GM12878 (cell line): Measurements from ENCODE around the gene SRCIN1. TPM values are rescaled to one million over a fixed set of nuclear protein-coding genes. Genes with fewer than 3 reads are reported as not detected.

ENCODE experiments used
- ATAC-seq: fragments of 200-7000 bp; cut with Tn5 transposase; 3 replicates; pipeline ENCODE4 v1.9.1; 2020; ENCODE audit warnings: mild to moderate bottlenecking, moderate library complexity
- BruUV-seq: library from RNA; stranded (reverse); fragments of 400-500 nt; replicated peaks from 2 replicates; lab custom pipeline; 2021; lab: Mats Ljungman, UMichigan
- CTCF ChIA-PET: fragments of 300-600 bp; sonication (Branson Sonifier 250); formaldehyde crosslinking; extraction: SDS; loops from one replicate; lab custom pipeline; 2021; ENCODE audit warnings: inconsistent platforms; lab: Yijun Ruan, JAX
- POLR2A ChIA-PET: fragments of 350-600 bp; formaldehyde crosslinking; extraction: SDS; loops from one replicate; lab custom pipeline; 2021; ENCODE audit warnings: inconsistent platforms; lab: Charles Lee
- RAD21 ChIA-PET: fragments of 300-600 bp; sonication (Branson Sonifier 250); formaldehyde crosslinking; loops from one replicate; lab custom pipeline; 2023; ENCODE audit warnings: antibody characterized with exemption; ENCODE audit not compliant: unreplicated experiment; lab: Charles Lee
- SMC1A ChIA-PET: fragments of 300-600 bp; sonication (Branson Sonifier 250); formaldehyde crosslinking; loops from one replicate; lab custom pipeline; 2023; ENCODE audit not compliant: unreplicated experiment, uncharacterized antibody; lab: Charles Lee
- DNase-seq: peaks from one replicate; pipeline ENCODE4 v3.0.0-alpha.2; 2011; ENCODE audit warnings: low read depth, low spot score
- FAIRE-seq: peaks from 3 replicates; lab custom pipeline; 2011; peaks lifted over from hg19 to GRCh38; lab: Jason Lieb, UNC
- H2AFZ ChIP-seq: 2 replicates; pipeline ENCODE4 v1.6.0; 2011; ENCODE audit warnings: low read depth, low read length, control low read depth; ENCODE audit not compliant: control insufficient read depth
- H3K27ac ChIP-seq: 2 replicates; pipeline ENCODE4 v1.5.1; 2011; ENCODE audit warnings: control low read depth; ENCODE audit not compliant: control insufficient read depth, insufficient read depth
- H3K27me3 ChIP-seq, 2 experiments: replicated peaks in 1 of 2; 2 replicates each; pipeline versions ENCODE4 v1.6.0 to v1.6.1; 2011; ENCODE audit warnings: low read length in 1 of 2; ENCODE audit not compliant: control insufficient read depth in 2 of 2, insufficient read depth in 2 of 2
- H3K36me3 ChIP-seq, 2 experiments: 2 replicates each; pipeline ENCODE4 v1.5.1; 2011; ENCODE audit warnings: low read length in 1 of 2; ENCODE audit not compliant: control insufficient read depth in 2 of 2, insufficient read depth in 2 of 2
- H3K4me1 ChIP-seq: 2 replicates; pipeline ENCODE4 v1.6.1; 2011; ENCODE audit warnings: mild to moderate bottlenecking, low read length, moderate library complexity, mixed read lengths; ENCODE audit not compliant: control insufficient read depth, insufficient read depth
- H3K4me2 ChIP-seq: 2 replicates; pipeline ENCODE4 v1.6.0; 2011; ENCODE audit warnings: control low read depth; ENCODE audit not compliant: control insufficient read depth, insufficient read depth
- H3K4me3 ChIP-seq: fragments of 200-600 bp; sonication (generic); 2 replicates; pipeline ENCODE4 v1.5.1; 2016
- H3K79me2 ChIP-seq: 2 replicates; pipeline ENCODE4 v1.6.0; 2011; ENCODE audit warnings: low read length; ENCODE audit not compliant: control insufficient read depth, insufficient read depth
- H3K9ac ChIP-seq: 2 replicates; pipeline ENCODE4 v1.8.0; 2011; ENCODE audit warnings: low read length, control low read depth, mixed read lengths; ENCODE audit not compliant: control insufficient read depth, insufficient read depth
- H3K9me3 ChIP-seq: replicated peaks from 3 replicates; pipeline ENCODE4 v1.5.1; 2011; ENCODE audit warnings: mild to moderate bottlenecking, low read length; ENCODE audit not compliant: control insufficient read depth, insufficient read depth
- H4K20me1 ChIP-seq: 2 replicates; pipeline ENCODE4 v1.6.0; 2011; ENCODE audit not compliant: control insufficient read depth, insufficient read depth
- HDGF ChIP-seq: fragments of 450-650 bp; IDR thresholded peaks from 2 replicates; pipeline ENCODE4 v1.6.1; 2016; ENCODE audit warnings: antibody characterized with exemption
- JUNB ChIP-seq: IDR thresholded peaks from 2 replicates; pipeline ENCODE4 v1.6.1; 2016; ENCODE audit warnings: antibody characterized with exemption, mild to moderate bottlenecking
- MEF2A ChIP-seq: IDR thresholded peaks from 2 replicates; pipeline ENCODE4 v1.6.1; 2011; ENCODE audit warnings: low read depth, mild to moderate bottlenecking, low read length, moderate library complexity; ENCODE audit not compliant: insufficient read depth
- POU2F2 ChIP-seq: IDR thresholded peaks from 3 replicates; pipeline ENCODE4 v1.6.1; 2011; ENCODE audit warnings: low read depth, mild to moderate bottlenecking, low read length, borderline replicate concordance
- RAD51 ChIP-seq: fragments of 450-650 bp; IDR thresholded peaks from 2 replicates; pipeline ENCODE4 v1.6.1; 2016; ENCODE audit warnings: moderate library complexity, mild to moderate bottlenecking, inconsistent platforms
- SMAD5 ChIP-seq: IDR thresholded peaks from 2 replicates; pipeline ENCODE4 v1.6.1; 2016; ENCODE audit warnings: antibody characterized with exemption, low read depth
- TCF3 ChIP-seq: IDR thresholded peaks from 2 replicates; pipeline ENCODE4 v1.6.1; 2012; ENCODE audit warnings: low read depth, mild to moderate bottlenecking, low read length, borderline replicate concordance; ENCODE audit not compliant: insufficient read depth
- WGBS: methylation state at CpG from one replicate; pipeline ENCODE4 v1.1.6; 2016; ENCODE audit warnings: low lambda C conversion rate; ENCODE audit not compliant: insufficient replicate concordance, insufficient coverage; ENCODE audit errors: missing lambda C conversion rate; 5-methylcytosine and 5-hydroxymethylcytosine counted together
- in situ Hi-C: fragments of 300-500 bp; cut with MboI; formaldehyde crosslinking; loops from 9 replicates; pipeline ENCODE4 v1.14.3; 2018; ENCODE audit warnings: mixed read lengths
- intact Hi-C: fragments of 100-400 bp; cut with micrococcal nuclease; formaldehyde crosslinking; loops from one replicate; pipeline ENCODE4 v1.14.2; 2022; ENCODE audit not compliant: unreplicated experiment
- polyA plus RNA-seq, 11 experiments: library from polyadenylated mRNA; depleted of rRNA in 4 of 11; unstranded in 6 of 11; stranded (reverse) in 5 of 11; fragments of >200 nt; fragmentation: Nextera tagmentation in 4 of 11; fragmentation: Illumina TruSeq in 1 of 11; extraction: Ambion mirVana in 4 of 11; extraction: Trizol in 1 of 11; gene quantifications; 1 replicate in 1 of 11; 2 replicates in 10 of 11; pipeline versions ENCODE4 v1.2.1 to v1.2.3, GENCODE V29; 2011 to 2016; ENCODE audit warnings: inconsistent platforms in 2 of 11, missing spikeins in 2 of 11, low read depth in 1 of 11
- total RNA-seq, 4 experiments: library from RNA; depleted of rRNA in 3 of 4; stranded (reverse); fragments of >200 nt in 3 of 4; fragmentation: Illumina TruSeq in 1 of 4; extraction: Trizol in 1 of 4; gene quantifications; 2 replicates each; pipeline versions ENCODE4 v1.2.1 to v1.2.3, GENCODE V29; 2013 to 2021
- TF ChIP-seq, protein P1 (sequence below): fragments of 450-650 bp; IDR thresholded peaks from 2 replicates; pipeline ENCODE4 v1.6.1; 2016; ENCODE audit warnings: mild to moderate bottlenecking

SRCIN1 gene
- total and polyA plus RNA-seq, 10 of the 15 experiments (the other 5 are each of a cell fraction or from before 2014, with no cell fraction given): under 0.01 to 0.74 (median 0.20) TPM; not detected in 3

DNA sequence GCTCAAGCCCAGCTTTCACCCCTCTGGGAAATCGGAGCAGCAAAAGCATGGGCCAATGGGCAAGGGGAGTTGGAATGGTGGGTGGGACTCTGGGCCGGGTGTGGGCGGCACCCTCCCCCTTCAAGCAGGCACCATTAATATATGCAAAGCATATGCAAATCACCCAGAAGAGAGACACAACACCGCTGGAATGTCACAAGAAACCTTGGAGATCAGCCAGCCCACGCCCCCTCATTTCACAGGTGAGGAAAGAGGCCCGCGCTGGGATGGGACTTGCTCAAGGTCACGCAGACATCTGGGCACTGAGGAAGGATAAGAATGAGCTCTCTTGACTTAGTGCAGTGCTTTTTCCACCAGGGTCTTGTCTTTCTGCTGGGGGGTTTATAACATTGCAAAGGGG lies 4.8 kb downstream of the SRCIN1 start:
- Histone ChIP-seq H2AFZ (no peak overlapping the region), H3K27ac (no peak overlapping the region), H3K4me1 (peaks cover 16% of the 10 kb centered on the region), H3K79me2 (no peaks in the 10 kb centered on the region), H3K4me3 (no peak overlapping the region), H3K27me3 (peaks cover 0 to 8% of the 10 kb centered on the region in 2 experiments; a peak in 1 of 4 replicates), H4K20me1 (no peaks in the 10 kb centered on the region), H3K9me3 (no peaks in the 10 kb centered on the region), H3K9ac (no peak overlapping the region), H3K4me2 (no peak overlapping the region), H3K36me3 (no peaks in the 10 kb centered on the region)
- in situ Hi-C loops: no loop called here
- ATAC-seq (no peak), DNase-seq (no peak), FAIRE-seq (no peak)
- intact Hi-C loops: no loop called here
- TF ChIP-seq, protein P1, sequence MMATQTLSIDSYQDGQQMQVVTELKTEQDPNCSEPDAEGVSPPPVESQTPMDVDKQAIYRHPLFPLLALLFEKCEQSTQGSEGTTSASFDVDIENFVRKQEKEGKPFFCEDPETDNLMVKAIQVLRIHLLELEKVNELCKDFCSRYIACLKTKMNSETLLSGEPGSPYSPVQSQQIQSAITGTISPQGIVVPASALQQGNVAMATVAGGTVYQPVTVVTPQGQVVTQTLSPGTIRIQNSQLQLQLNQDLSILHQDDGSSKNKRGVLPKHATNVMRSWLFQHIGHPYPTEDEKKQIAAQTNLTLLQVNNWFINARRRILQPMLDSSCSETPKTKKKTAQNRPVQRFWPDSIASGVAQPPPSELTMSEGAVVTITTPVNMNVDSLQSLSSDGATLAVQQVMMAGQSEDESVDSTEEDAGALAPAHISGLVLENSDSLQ: no peak
- TF ChIP-seq TCF3 (no peak), MEF2A (no peak), SMAD5 (no peak), RAD51 (no peak), JUNB (no peak), HDGF (no peak), POU2F2 (peak; percentile 44; the same call in 1 of the 3 replicates)
- ChIA-PET CTCF (interaction anchor here (0.9 to 4.8 kb wide), 2 partner anchors 42 to 67 kb away, joined by 4 to 27 read pairs; no protein-coding TSS in a partner anchor), POLR2A (no interaction called here), SMC1A (no interaction called here), RAD21 (interaction anchor here (8.2 kb wide), 1 partner anchor 60 kb away, joined by 61 read pairs; no protein-coding TSS in a partner anchor)
- 47% methylated on average over 8 of the region's 8 CpGs for WGBS
- no TSS peak for BruUV-seq
